Left hindlimb (tissue), 1 donor: ENCODE measurements around the gene OVCA2.
A peak's percentile ranks its signal among the peaks of the same experiment; 100 is the strongest.

Experiments used
- DNase-seq: peaks from one replicate; pipeline ENCODE4 v3.0.0-alpha.2; 2018

The OVCA2 gene

GRCh38 chr17:2089021-2089422, 47.2 kb downstream of the OVCA2 start:
- no peak for DNase-seq

- no peak for DNase-seq
These were observed 48.4 kb downstream of the OVCA2 start for GRCh38 chr17:2090210-2090641.

GRCh38 chr17:2090804-2091534, 49.1 kb downstream of the OVCA2 start:
- peak; percentile 86 for DNase-seq

- DNase-seq = no peak
These were observed 50.4 kb downstream of the OVCA2 start for GRCh38 chr17:2092253-2092652.
